DOHH2 (cell line): ENCODE data around the gene RAB31.
"Not testable (repeated sequence)": the region's sequence is repeated elsewhere in the genome, so short reads cannot be mapped to it uniquely, and the experiment has no call there.

Experiments
- H3F3A ChIP-seq: fragments of 200-600 bp; sonication (generic), shearing (Covaris generic); 2 replicates; pipeline ENCODE4 v1.6.0; 2016; ENCODE audit warnings: antibody characterized with exemption, mild to moderate bottlenecking; ENCODE audit not compliant: control insufficient read depth, insufficient read depth
- H3K27ac ChIP-seq: fragments of 200-600 bp; sonication (generic); 2 replicates; pipeline ENCODE4 v1.5.1; 2014; ENCODE audit warnings: low read depth, mild to moderate bottlenecking, low read length, moderate library complexity
- H3K27me3 ChIP-seq: fragments of 200-600 bp; sonication (generic); 2 replicates; pipeline ENCODE4 v1.6.1; 2014; ENCODE audit warnings: mild to moderate bottlenecking, low read length, mixed read lengths; ENCODE audit not compliant: control insufficient read depth
- H3K36me3 ChIP-seq: fragments of 200-600 bp; sonication (generic); 2 replicates; pipeline ENCODE4 v1.6.1; 2014; ENCODE audit warnings: mild to moderate bottlenecking, low read length, moderate library complexity, mixed read lengths; ENCODE audit not compliant: control insufficient read depth
- H3K4me1 ChIP-seq: fragments of 200-600 bp; sonication (generic); 2 replicates; pipeline ENCODE4 v1.6.1; 2014; ENCODE audit warnings: mild to moderate bottlenecking, low read length, mixed read lengths; ENCODE audit not compliant: control insufficient read depth
- H3K4me2 ChIP-seq: fragments of 200-600 bp; sonication (generic); 2 replicates; pipeline ENCODE4 v1.6.0; 2014; ENCODE audit warnings: mild to moderate bottlenecking, low read length, moderate library complexity
- H3K4me3 ChIP-seq: fragments of 200-600 bp; sonication (generic); 2 replicates; pipeline ENCODE4 v1.5.1; 2014; ENCODE audit warnings: mild to moderate bottlenecking, low read length, mixed read lengths
- H3K79me2 ChIP-seq: fragments of 200-600 bp; sonication (generic); 2 replicates; pipeline ENCODE4 v1.6.1; 2014; ENCODE audit warnings: mild to moderate bottlenecking, low read length, mixed read lengths; ENCODE audit not compliant: control insufficient read depth
- H3K9me2 ChIP-seq: fragments of 200-600 bp; sonication (generic); replicated peaks from 2 replicates; pipeline ENCODE4 v1.6.1; 2014; ENCODE audit warnings: mild to moderate bottlenecking, low read length, mixed read lengths; ENCODE audit not compliant: control insufficient read depth
- H3K9me3 ChIP-seq: fragments of 200-600 bp; sonication (generic); 2 replicates; pipeline ENCODE4 v1.6.1; 2014; ENCODE audit warnings: antibody characterized with exemption, low read length, mixed read lengths; ENCODE audit not compliant: control insufficient read depth, insufficient read depth
- H4K20me1 ChIP-seq: fragments of 200-600 bp; sonication (generic); 2 replicates; pipeline ENCODE4 v1.6.0; 2014; ENCODE audit warnings: low read depth, mild to moderate bottlenecking, antibody characterized with exemption, low read length, moderate library complexity; ENCODE audit not compliant: control insufficient read depth, insufficient read depth
- CTCF ChIP-seq: fragments of 200-600 bp; sonication (generic); IDR thresholded peaks from one replicate; pipeline ENCODE4 v1.5.1; 2014; ENCODE audit warnings: antibody characterized with exemption, mild to moderate bottlenecking, low read depth, low read length; ENCODE audit not compliant: poor library complexity, severe bottlenecking
- EZH2phosphoT487 ChIP-seq: fragments of 200-600 bp; sonication (generic); IDR thresholded peaks from 2 replicates; pipeline ENCODE4 v1.6.1; 2017; ENCODE audit warnings: borderline replicate concordance, mild to moderate bottlenecking, antibody characterized with exemption, low read length, moderate library complexity, mixed read lengths

The RAB31 gene

GRCh38 chr18:9897129-9897528 lies 189.0 kb downstream of the RAB31 start:
- Histone ChIP-seq H3K79me2 (no peaks in the 10 kb centered on the region), H3F3A (no peaks in the 10 kb centered on the region), H3K4me1 (no peaks in the 10 kb centered on the region), H3K4me2 (no peak overlapping the region), H3K4me3 (no peak overlapping the region), H3K36me3 (no peaks in the 10 kb centered on the region), H3K9me3 (no peaks in the 10 kb centered on the region), H4K20me1 (no peaks in the 10 kb centered on the region), H3K9me2 (no peaks in the 10 kb centered on the region), H3K27me3 (no peaks in the 10 kb centered on the region), H3K27ac (no peak overlapping the region)
- TF ChIP-seq CTCF (no peak), EZH2phosphoT487 (no peak)

- H4K20me1 ChIP-seq, H3K4me1 ChIP-seq, H3K79me2 ChIP-seq, H3K9me2 ChIP-seq, H3K9me3 ChIP-seq, H3K4me2 ChIP-seq, H3K4me3 ChIP-seq, H3K36me3 ChIP-seq, H3K27ac ChIP-seq, H3F3A ChIP-seq, H3K27me3 ChIP-seq: not testable (repeated sequence)
Measured at GRCh38 chr18:9897787-9898291, 189.7 kb downstream of the RAB31 start.

GRCh38 chr18:9898792-9899549 lies 190.9 kb downstream of the RAB31 start:
- Histone ChIP-seq H3K4me3 (no peak overlapping the region), H4K20me1 (no peaks in the 10 kb centered on the region), H3K36me3 (no peaks in the 10 kb centered on the region), H3K4me1 (no peaks in the 10 kb centered on the region), H3K79me2 (no peaks in the 10 kb centered on the region), H3K9me2 (no peaks in the 10 kb centered on the region), H3K9me3 (no peaks in the 10 kb centered on the region), H3K27me3 (no peaks in the 10 kb centered on the region), H3K4me2 (no peak overlapping the region), H3K27ac (no peak overlapping the region), H3F3A (no peaks in the 10 kb centered on the region)
- TF ChIP-seq EZH2phosphoT487 (no peak), CTCF (no peak)

- not testable (repeated sequence) for H3K4me1 ChIP-seq, H3K4me2 ChIP-seq, H3K9me2 ChIP-seq, H3K9me3 ChIP-seq, H3F3A ChIP-seq, H4K20me1 ChIP-seq, H3K4me3 ChIP-seq, H3K27me3 ChIP-seq, H3K79me2 ChIP-seq, H3K36me3 ChIP-seq, H3K27ac ChIP-seq
Measured at GRCh38 chr18:9899550-9899930, 191.4 kb downstream of the RAB31 start.
